CD8-positive, alpha-beta memory T cell (primary cell): ENCODE results near the gene PYGM. TPM values are rescaled to one million over a fixed set of nuclear protein-coding genes. Genes with fewer than 3 reads are reported as not detected.

Source experiments
- CTCF ChIA-PET: fragments of 350-600 bp; sonication (Branson Sonifier 250); formaldehyde crosslinking; loops from one replicate; lab custom pipeline; 2021; ENCODE audit warnings: antibody characterized with exemption; lab: Charles Lee
- POLR2A ChIA-PET: fragments of 350-600 bp; sonication (Branson Sonifier 250); formaldehyde crosslinking; loops from one replicate; lab custom pipeline; 2021; ENCODE audit warnings: antibody characterized with exemption; lab: Charles Lee
- DNase-seq, 5 donors: peaks; one replicate each; pipeline versions ENCODE4 v3.0.0 to v3.0.0-alpha.2; 2020 to 2022; ENCODE audit warnings: mixed read lengths in 1 of 5
- H3K27ac ChIP-seq: one replicate; pipeline ENCODE4 v1.7.0; 2013; ENCODE audit warnings: low read depth, mild to moderate bottlenecking, low read length, moderate library complexity
- H3K27me3 ChIP-seq: 2 replicates; pipeline ENCODE4 v1.7.0; 2013; ENCODE audit warnings: low read length, mild to moderate bottlenecking; ENCODE audit not compliant: insufficient read depth, poor library complexity, severe bottlenecking
- H3K36me3 ChIP-seq: 2 replicates; pipeline ENCODE4 v1.7.0; 2013; ENCODE audit warnings: mild to moderate bottlenecking, low read length, moderate library complexity; ENCODE audit not compliant: insufficient read depth
- H3K4me1 ChIP-seq: 2 replicates; pipeline ENCODE4 v1.7.0; 2013; ENCODE audit warnings: mild to moderate bottlenecking, low read length, moderate library complexity; ENCODE audit not compliant: insufficient read depth
- H3K4me3 ChIP-seq: 2 replicates; pipeline ENCODE4 v1.7.0; 2013; ENCODE audit warnings: mild to moderate bottlenecking, low read length
- H3K9me3 ChIP-seq: 2 replicates; pipeline ENCODE4 v1.7.0; 2013; ENCODE audit warnings: mild to moderate bottlenecking, low read length
- H3K27ac Mint-ChIP-seq, 8 donors: one replicate each; pipeline ENCODE4 v1.8.0; 2020 to 2021; ENCODE audit warnings: mixed read lengths in 8 of 8, mild to moderate bottlenecking in 6 of 8, inconsistent platforms in 3 of 8, moderate library complexity in 3 of 8
- H3K27me3 Mint-ChIP-seq, 2 donors: one replicate each; pipeline ENCODE4 v1.8.0; 2020 to 2021; ENCODE audit warnings: mixed read lengths in 2 of 2, mild to moderate bottlenecking in 1 of 2, moderate library complexity in 1 of 2
- H3K36me3 Mint-ChIP-seq, 3 donors: one replicate each; pipeline ENCODE4 v1.8.0; 2020 to 2021; ENCODE audit warnings: mixed read lengths in 3 of 3, inconsistent platforms in 1 of 3, mild to moderate bottlenecking in 1 of 3
- H3K4me1 Mint-ChIP-seq, 3 donors: one replicate each; pipeline ENCODE4 v1.8.0; 2020 to 2021; ENCODE audit warnings: mixed read lengths in 3 of 3, inconsistent platforms in 1 of 3, mild to moderate bottlenecking in 1 of 3
- H3K4me3 Mint-ChIP-seq, 7 donors: one replicate each; pipeline ENCODE4 v1.8.0; 2020 to 2021; ENCODE audit warnings: mixed read lengths in 7 of 7, mild to moderate bottlenecking in 6 of 7, moderate library complexity in 4 of 7, inconsistent platforms in 2 of 7
- H3K9me3 Mint-ChIP-seq, 5 donors: one replicate each; pipeline ENCODE4 v1.8.0; 2020 to 2022; ENCODE audit warnings: mixed read lengths in 5 of 5, mild to moderate bottlenecking in 3 of 5, moderate library complexity in 2 of 5, inconsistent platforms in 1 of 5
- polyA plus RNA-seq: library from polyadenylated mRNA; unstranded; fragments of 300-500 nt; fragmentation: Illumina TruSeq; gene quantifications from one replicate; pipeline ENCODE4 v1.2.3, GENCODE V29; 2021
- total RNA-seq, 2 experiments: library from RNA; stranded (reverse); gene quantifications; one replicate each; pipeline ENCODE4 v1.2.3, GENCODE V29; 2021

Gene PYGM
- total and polyA plus RNA-seq, 3 experiments from 2014 or later: 0.15 to 2.2 (median 2.2) TPM

- Histone ChIP-seq H3K9me3 (no peaks in the 10 kb centered on the region), H3K27ac (no peak overlapping the region), H3K36me3 (peaks cover 8% of the 10 kb centered on the region), H3K27me3 (no peaks in the 10 kb centered on the region), H3K4me3 (no peak overlapping the region), H3K4me1 (peaks cover 4% of the 10 kb centered on the region)
- H3K4me1 Mint-ChIP-seq: peaks cover 11 to 35% (median 13%) of the 10 kb centered on the region in 3 donors
- H3K36me3 Mint-ChIP-seq: peaks cover 0 to 66% (median 7%) of the 10 kb centered on the region in 3 donors
- peaks cover 0 to 1% of the 10 kb centered on the region in 2 donors for H3K27me3 Mint-ChIP-seq
- no peak for DNase-seq
- ChIA-PET POLR2A (interaction anchor here (1.4 to 1.5 kb wide), 2 partner anchors 17 to 32 kb away, joined by 3 to 4 read pairs; no protein-coding TSS in a partner anchor), CTCF (interaction anchor here (1.0 kb wide), 1 partner anchor 54 kb away, joined by 3 read pairs; no protein-coding TSS in a partner anchor)
- H3K27ac Mint-ChIP-seq: peak overlapping the region in 2 of 8 donors; percentile 14 to 57
- no peak overlapping the region for H3K4me3 Mint-ChIP-seq
- no peaks in the 10 kb centered on the region for H3K9me3 Mint-ChIP-seq
Measured at GRCh38 chr11:64796047-64796756, 36.4 kb upstream of the PYGM start.

GRCh38 chr11:64794526-64794925 is 34.8 kb upstream of the PYGM start:
- H3K27ac ChIP-seq: no peak overlapping the region
- H3K27me3 Mint-ChIP-seq: peaks cover 0 to 1% of the 10 kb centered on the region in 2 donors
- no peak for DNase-seq
- H3K9me3 Mint-ChIP-seq: no peaks in the 10 kb centered on the region
- H3K4me3 Mint-ChIP-seq: no peak overlapping the region
- H3K27ac Mint-ChIP-seq: peak overlapping the region in 4 of 8 donors; percentile 13 to 93 (median 82)
- no peaks in the 10 kb centered on the region for H3K4me1 ChIP-seq
- H3K36me3 ChIP-seq: no peaks in the 10 kb centered on the region
- peaks cover 0 to 67% (median 9%) of the 10 kb centered on the region in 3 donors for H3K36me3 Mint-ChIP-seq
- H3K27me3 ChIP-seq: no peaks in the 10 kb centered on the region
- H3K9me3 ChIP-seq: no peaks in the 10 kb centered on the region
- ChIA-PET CTCF (interaction anchor here (0.8 to 1.8 kb wide), 5 partner anchors 8 to 55 kb away, joined by 3 to 5 read pairs (median 3); partner anchors contain the start of gene SF1), POLR2A (no interaction called here)
- peaks cover 11 to 27% (median 13%) of the 10 kb centered on the region in 3 donors for H3K4me1 Mint-ChIP-seq
- no peak overlapping the region for H3K4me3 ChIP-seq

- Histone ChIP-seq H3K9me3 (no peaks in the 10 kb centered on the region), H3K4me3 (no peak overlapping the region), H3K4me1 (no peaks in the 10 kb centered on the region), H3K36me3 (no peaks in the 10 kb centered on the region), H3K27ac (no peak overlapping the region), H3K27me3 (no peaks in the 10 kb centered on the region)
- H3K9me3 Mint-ChIP-seq: no peaks in the 10 kb centered on the region
- H3K27ac Mint-ChIP-seq: peak overlapping the region in 6 of 8 donors; percentile 17 to 89 (median 62)
- H3K4me3 Mint-ChIP-seq: no peak overlapping the region
- ChIA-PET POLR2A (interaction anchor here (0.5 to 1.1 kb wide), 2 partner anchors 12 to 18 kb away, joined by 3 read pairs; no protein-coding TSS in a partner anchor), CTCF (interaction anchor here (0.9 to 1.8 kb wide), 4 partner anchors 8 to 100 kb away, joined by 3 to 5 read pairs (median 3); partner anchors contain the start of gene SF1)
- H3K4me1 Mint-ChIP-seq: peaks cover 6 to 22% (median 11%) of the 10 kb centered on the region in 3 donors
- no peak for DNase-seq
- peaks cover 0 to 68% (median 8%) of the 10 kb centered on the region in 3 donors for H3K36me3 Mint-ChIP-seq
- peaks cover 0 to 1% of the 10 kb centered on the region in 2 donors for H3K27me3 Mint-ChIP-seq
Measured at GRCh38 chr11:64793271-64794160, 33.7 kb upstream of the PYGM start.

- ChIA-PET POLR2A (interaction anchor here (0.9 to 1.1 kb wide), 3 partner anchors 10 to 48 kb away, joined by 3 to 4 read pairs (median 3); no protein-coding TSS in a partner anchor), CTCF (interaction anchor here (1.0 kb wide), 1 partner anchor 50 kb away, joined by 3 read pairs; no protein-coding TSS in a partner anchor)
- H3K27ac ChIP-seq: no peak overlapping the region
Measured at GRCh38 chr11:64792482-64792881, 32.7 kb upstream of the PYGM start.

GRCh38 chr11:64791781-64792291 is 32.1 kb upstream of the PYGM start:
- H3K36me3 ChIP-seq: no peaks in the 10 kb centered on the region
- CTCF ChIA-PET: interaction anchor here (1.0 kb wide), 1 partner anchor 50 kb away, joined by 3 read pairs; no protein-coding TSS in a partner anchor
- Mint-ChIP-seq H3K4me3 (no peak overlapping the region), H3K36me3 (peaks cover 0 to 68% (median 8%) of the 10 kb centered on the region in 3 donors), H3K9me3 (no peaks in the 10 kb centered on the region), H3K27ac (no peak overlapping the region), H3K27me3 (peaks cover 0 to 1% of the 10 kb centered on the region in 2 donors), H3K4me1 (peaks cover 11 to 26% (median 14%) of the 10 kb centered on the region in 3 donors)
- no peak for DNase-seq
- H3K4me3 ChIP-seq: no peak overlapping the region
- no peaks in the 10 kb centered on the region for H3K27me3 ChIP-seq
- peaks cover 7% of the 10 kb centered on the region for H3K4me1 ChIP-seq
- POLR2A ChIA-PET: interaction anchor here (0.9 to 1.1 kb wide), 3 partner anchors 10 to 47 kb away, joined by 3 to 4 read pairs (median 3); no protein-coding TSS in a partner anchor
- no peak overlapping the region for H3K27ac ChIP-seq
- H3K9me3 ChIP-seq: no peaks in the 10 kb centered on the region

More at GRCh38 chr11:64792482-64792881, 32.7 kb upstream of the PYGM start:
- no peaks in the 10 kb centered on the region for H3K9me3 ChIP-seq
- peaks cover 9 to 26% (median 13%) of the 10 kb centered on the region in 3 donors for H3K4me1 Mint-ChIP-seq
- H3K4me1 ChIP-seq: peaks cover 5% of the 10 kb centered on the region
- H3K27ac Mint-ChIP-seq: peak overlapping the region in 3 of 8 donors; percentile 61 to 64 (median 62)
- no peaks in the 10 kb centered on the region for H3K27me3 ChIP-seq
- no peak overlapping the region for H3K4me3 ChIP-seq
- DNase-seq: no peak
- no peaks in the 10 kb centered on the region for H3K36me3 ChIP-seq
- H3K9me3 Mint-ChIP-seq: no peaks in the 10 kb centered on the region
- H3K27me3 Mint-ChIP-seq: peaks cover 0 to 1% of the 10 kb centered on the region in 2 donors
- H3K4me3 Mint-ChIP-seq: no peak overlapping the region
- peaks cover 0 to 70% (median 8%) of the 10 kb centered on the region in 3 donors for H3K36me3 Mint-ChIP-seq

- peaks cover 0 to 56% (median 8%) of the 10 kb centered on the region in 3 donors for H3K36me3 Mint-ChIP-seq
- no peak for DNase-seq
- H3K27me3 Mint-ChIP-seq: peaks cover 0 to 1% of the 10 kb centered on the region in 2 donors
- peaks cover 11 to 18% (median 11%) of the 10 kb centered on the region in 3 donors for H3K4me1 Mint-ChIP-seq
- CTCF ChIA-PET: no interaction called here
- Histone ChIP-seq H3K27ac (no peak overlapping the region), H3K36me3 (no peaks in the 10 kb centered on the region), H3K9me3 (no peaks in the 10 kb centered on the region), H3K4me3 (no peak overlapping the region), H3K4me1 (peaks cover 7% of the 10 kb centered on the region), H3K27me3 (no peaks in the 10 kb centered on the region)
- POLR2A ChIA-PET: no interaction called here
- peak overlapping the region in 1 of 8 donors; percentile 14 for H3K27ac Mint-ChIP-seq
- H3K9me3 Mint-ChIP-seq: no peaks in the 10 kb centered on the region
- H3K4me3 Mint-ChIP-seq: no peak overlapping the region
Measured at GRCh38 chr11:64790205-64791095, 30.7 kb upstream of the PYGM start.
